CD4-positive, alpha-beta T cell (primary cell): Measurements from ENCODE around the gene BTRC. TPM values are rescaled to one million over a fixed set of nuclear protein-coding genes. Genes with fewer than 3 reads are reported as not detected.
"Not testable (repeated sequence)": the region's sequence is repeated elsewhere in the genome, so short reads cannot be mapped to it uniquely, and the experiment has no call there.

Experiments
- ATAC-seq: fragments of 200-7000 bp; cut with Tn5 transposase; one replicate; pipeline ENCODE4 v1.10.0; 2022; ENCODE audit warnings: mild to moderate bottlenecking; ENCODE audit not compliant: poor library complexity
- CTCF ChIA-PET: fragments of 350-600 bp; sonication (Branson Sonifier 250); formaldehyde crosslinking; loops from one replicate; lab custom pipeline; 2021; ENCODE audit warnings: antibody characterized with exemption, inconsistent platforms; lab: Charles Lee
- POLR2A ChIA-PET: fragments of 350-600 bp; sonication (Branson Sonifier 250); formaldehyde crosslinking; loops from one replicate; lab custom pipeline; 2021; ENCODE audit warnings: antibody characterized with exemption, inconsistent platforms; lab: Charles Lee
- DNase-seq, 14 experiments: peaks; one replicate each; pipeline ENCODE4 v3.0.0-alpha.2; 2013 to 2020; ENCODE audit warnings: mixed read lengths in 2 of 14
- H3K27ac ChIP-seq, 2 donors: one replicate each; pipeline versions ENCODE4 v1.5.1 to v1.7.0; 2013; ENCODE audit warnings: low read length in 2 of 2, low read depth in 1 of 2, mild to moderate bottlenecking in 1 of 2
- H3K27me3 ChIP-seq, 2 experiments: 1 replicate in 1 of 2; 2 replicates in 1 of 2; pipeline versions ENCODE4 v1.6.1 to v1.7.0; 2013; ENCODE audit warnings: low read length in 2 of 2, control low read depth in 1 of 2, mild to moderate bottlenecking in 1 of 2, moderate library complexity in 1 of 2; ENCODE audit not compliant: insufficient read depth in 2 of 2, control insufficient read depth in 1 of 2
- H3K36me3 ChIP-seq: one replicate; pipeline ENCODE4 v1.6.1; 2013; ENCODE audit warnings: low read length, control low read depth; ENCODE audit not compliant: insufficient read depth
- H3K4me1 ChIP-seq: one replicate; pipeline ENCODE4 v1.6.1; 2013; ENCODE audit warnings: low read length, control low read depth; ENCODE audit not compliant: insufficient read depth
- H3K4me3 ChIP-seq: one replicate; pipeline ENCODE4 v1.5.1; 2013; ENCODE audit warnings: mild to moderate bottlenecking, low read length, moderate library complexity
- H3K9me3 ChIP-seq, 2 experiments: 1 replicate in 1 of 2; 2 replicates in 1 of 2; pipeline versions ENCODE4 v1.6.1 to v1.7.0; 2013; ENCODE audit warnings: low read length in 2 of 2, mild to moderate bottlenecking in 2 of 2, control low read depth in 1 of 2, moderate library complexity in 1 of 2; ENCODE audit not compliant: control insufficient read depth in 1 of 2, insufficient read depth in 1 of 2
- H3K27ac Mint-ChIP-seq: one replicate; pipeline ENCODE4 v1.8.0; 2020; ENCODE audit warnings: mixed read lengths
- H3K27me3 Mint-ChIP-seq: one replicate; pipeline ENCODE4 v1.8.0; 2021; ENCODE audit warnings: mixed read lengths
- H3K36me3 Mint-ChIP-seq: one replicate; pipeline ENCODE4 v1.8.0; 2021; ENCODE audit warnings: low read depth, mixed read lengths
- H3K4me1 Mint-ChIP-seq: one replicate; pipeline ENCODE4 v1.8.0; 2021; ENCODE audit warnings: low read depth, mixed read lengths
- H3K4me3 Mint-ChIP-seq: one replicate; pipeline ENCODE4 v1.8.0; 2020; ENCODE audit warnings: mild to moderate bottlenecking, mixed read lengths
- H3K9me3 Mint-ChIP-seq: one replicate; pipeline ENCODE4 v1.8.0; 2020; ENCODE audit warnings: mixed read lengths
- intact Hi-C, 2 experiments: fragments of 100-400 bp; cut with DNase I in 1 of 2; cut with micrococcal nuclease in 1 of 2; formaldehyde crosslinking; loops; one replicate each; pipeline versions ENCODE4 v1.15.1 to v1.9.0; 2023 to 2025; cut with DNase I, micrococcal nuclease
- total RNA-seq, 174 experiments: library from RNA in 2 of 174; stranded (reverse) in 2 of 174; gene quantifications; one replicate each; pipeline ENCODE4 v1.2.3 and lab custom pipeline; 2021 to 2026
- TF ChIP-seq, protein P1 (sequence below): fragments of 200-600 bp; IDR thresholded peaks from one replicate; pipeline ENCODE4 v1.8.0; 2022; ENCODE audit warnings: antibody characterized with exemption, mild to moderate bottlenecking

Gene BTRC
- total RNA-seq, 2 experiments from 2014 or later, result 13.1 to 13.2 TPM

DNA sequence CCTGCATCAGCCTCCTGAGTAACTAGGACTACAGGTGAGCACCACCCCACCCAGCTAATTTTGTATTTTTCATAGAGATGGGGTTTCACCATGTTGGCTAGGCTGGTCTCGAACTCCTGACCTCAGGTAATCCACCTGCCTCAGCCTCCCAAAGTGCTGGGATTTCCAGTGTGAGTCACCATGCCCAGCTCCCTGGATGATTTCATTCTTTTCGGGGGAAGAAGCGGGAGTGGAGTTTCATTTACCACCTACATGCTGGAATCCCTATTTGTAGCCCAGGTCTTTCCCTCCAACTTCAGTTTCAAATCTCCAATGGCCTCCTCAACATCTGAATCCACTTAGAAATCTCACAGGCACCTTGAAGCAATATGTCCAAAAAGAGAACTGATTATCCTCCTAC, 2.9 kb upstream of the BTRC start:
- no peak overlapping the region for H3K27ac ChIP-seq
- Mint-ChIP-seq H3K27ac (no peak overlapping the region), H3K4me3 (no peak overlapping the region), H3K9me3 (no peaks in the 10 kb centered on the region), H3K36me3 (peaks cover 12% of the 10 kb centered on the region), H3K27me3 (peaks cover 17% of the 10 kb centered on the region), H3K4me1 (peaks cover 24% of the 10 kb centered on the region)
- H3K9me3 ChIP-seq, result no peaks in the 10 kb centered on the region
- no peak for DNase-seq
- no peak for ATAC-seq
- intact Hi-C loops, result loop anchor here in 1 of 2 experiments (5.0 to 10.0 kb wide), 12 partner anchors 234 to 1844 kb away; partner anchors contain the start of genes ARL3, ARMH3, BORCS7 and DPCD
- peaks cover 15% of the 10 kb centered on the region for H3K4me1 ChIP-seq
- peaks cover 0 to 5% of the 10 kb centered on the region in 2 experiments for H3K27me3 ChIP-seq
- ChIA-PET CTCF (no interaction called here), POLR2A (no interaction called here)
- TF ChIP-seq, protein P1, sequence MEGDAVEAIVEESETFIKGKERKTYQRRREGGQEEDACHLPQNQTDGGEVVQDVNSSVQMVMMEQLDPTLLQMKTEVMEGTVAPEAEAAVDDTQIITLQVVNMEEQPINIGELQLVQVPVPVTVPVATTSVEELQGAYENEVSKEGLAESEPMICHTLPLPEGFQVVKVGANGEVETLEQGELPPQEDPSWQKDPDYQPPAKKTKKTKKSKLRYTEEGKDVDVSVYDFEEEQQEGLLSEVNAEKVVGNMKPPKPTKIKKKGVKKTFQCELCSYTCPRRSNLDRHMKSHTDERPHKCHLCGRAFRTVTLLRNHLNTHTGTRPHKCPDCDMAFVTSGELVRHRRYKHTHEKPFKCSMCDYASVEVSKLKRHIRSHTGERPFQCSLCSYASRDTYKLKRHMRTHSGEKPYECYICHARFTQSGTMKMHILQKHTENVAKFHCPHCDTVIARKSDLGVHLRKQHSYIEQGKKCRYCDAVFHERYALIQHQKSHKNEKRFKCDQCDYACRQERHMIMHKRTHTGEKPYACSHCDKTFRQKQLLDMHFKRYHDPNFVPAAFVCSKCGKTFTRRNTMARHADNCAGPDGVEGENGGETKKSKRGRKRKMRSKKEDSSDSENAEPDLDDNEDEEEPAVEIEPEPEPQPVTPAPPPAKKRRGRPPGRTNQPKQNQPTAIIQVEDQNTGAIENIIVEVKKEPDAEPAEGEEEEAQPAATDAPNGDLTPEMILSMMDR, result no peak
- H3K4me3 ChIP-seq, result no peak overlapping the region
- H3K36me3 ChIP-seq, result no peaks in the 10 kb centered on the region

DNA sequence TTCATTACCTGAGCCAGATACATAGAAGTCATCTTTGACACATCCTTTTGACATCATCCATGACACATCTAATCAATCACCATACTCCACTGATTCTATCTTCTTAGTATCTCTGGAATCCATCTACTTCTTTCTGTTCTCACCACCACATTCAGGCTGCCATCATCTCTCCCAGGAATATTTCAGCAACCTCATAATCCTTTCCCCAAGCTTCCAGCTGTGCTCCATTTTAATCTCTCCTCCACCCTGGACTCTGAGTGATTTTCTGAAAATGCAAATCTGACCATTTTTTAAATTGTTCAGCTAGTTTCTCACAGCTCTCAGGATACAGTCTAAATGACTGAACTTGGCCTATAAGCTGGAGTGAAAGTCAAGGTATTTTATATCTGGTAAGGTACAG, 2.5 kb upstream of the BTRC start:
- peaks cover 0 to 5% of the 10 kb centered on the region in 2 experiments for H3K27me3 ChIP-seq
- ChIA-PET CTCF (no interaction called here), POLR2A (no interaction called here)
- Mint-ChIP-seq H3K4me1 (peaks cover 28% of the 10 kb centered on the region), H3K27me3 (peaks cover 17% of the 10 kb centered on the region), H3K27ac (no peak overlapping the region), H3K4me3 (no peak overlapping the region), H3K9me3 (no peaks in the 10 kb centered on the region), H3K36me3 (peaks cover 15% of the 10 kb centered on the region)
- no peak overlapping the region for H3K27ac ChIP-seq
- H3K4me3 ChIP-seq, result no peak overlapping the region
- intact Hi-C loops, result loop anchor here in 1 of 2 experiments (5.0 to 10.0 kb wide), 12 partner anchors 233 to 1843 kb away; partner anchors contain the start of genes ARL3, ARMH3, BORCS7 and DPCD
- peaks cover 17% of the 10 kb centered on the region for H3K4me1 ChIP-seq
- no peaks in the 10 kb centered on the region for H3K36me3 ChIP-seq
- TF ChIP-seq, protein P1, result no peak
- DNase-seq, result no peak
- no peaks in the 10 kb centered on the region for H3K9me3 ChIP-seq
- ATAC-seq, result no peak

DNA sequence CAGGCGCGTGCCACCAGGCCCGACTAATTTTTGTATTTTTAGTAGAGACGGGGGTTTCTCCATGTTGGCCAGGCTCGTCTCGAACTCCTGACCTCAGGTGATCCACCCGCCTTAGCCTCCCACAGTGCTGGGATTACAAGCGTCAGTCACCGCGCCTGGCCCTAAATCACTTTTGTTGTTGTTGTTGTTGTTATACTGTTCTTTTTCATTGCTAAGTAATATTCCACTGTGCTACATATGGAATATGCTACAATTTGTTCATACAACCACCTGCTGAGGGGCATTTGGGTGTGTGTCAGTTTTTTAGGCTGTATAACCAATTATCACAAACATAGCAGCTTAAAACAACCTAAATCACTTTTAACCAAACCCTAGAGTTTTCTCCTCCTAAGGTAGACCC, 1.1 kb upstream of the BTRC start:
- DNase-seq, H3K27me3 ChIP-seq, POLR2A ChIA-PET, H3K4me3 ChIP-seq, H3K4me3 Mint-ChIP-seq, H3K27ac ChIP-seq, H3K36me3 ChIP-seq, H3K9me3 Mint-ChIP-seq, H3K27ac Mint-ChIP-seq, ATAC-seq, CTCF ChIA-PET, H3K9me3 ChIP-seq: not testable (repeated sequence)
- H3K4me1 ChIP-seq, result peaks cover 17% of the 10 kb centered on the region
- intact Hi-C loops, result loop anchor here (2.0 to 10.0 kb wide), 13 partner anchors 44 to 1842 kb away; partner anchors contain the start of genes ARL3 (in 1 of the 2), ARMH3 (in 1 of the 2), BORCS7 (in 1 of the 2) and DPCD (in 1 of the 2)
- Mint-ChIP-seq H3K27me3 (peaks cover 17% of the 10 kb centered on the region), H3K36me3 (peaks cover 17% of the 10 kb centered on the region), H3K4me1 (peaks cover 33% of the 10 kb centered on the region)
